WTC11 (cell line): ENCODE data around the gene COPS4.
"Not testable (repeated sequence)": the region's sequence is repeated elsewhere in the genome, so short reads cannot be mapped to it uniquely, and the experiment has no call there.

ENCODE experiments used
- ATF3 ChIP-seq: sonication (generic); formaldehyde crosslinking; conservative IDR thresholded peaks from 2 replicates; pipeline ENCODE4 v1.8.1; 2022; ENCODE audit warnings: mild to moderate bottlenecking, missing genetic modification reagents
- CREM ChIP-seq: sonication (generic); formaldehyde crosslinking; IDR thresholded peaks from 2 replicates; pipeline ENCODE4 v1.8.1; 2022; ENCODE audit warnings: mild to moderate bottlenecking, missing genetic modification reagents, moderate library complexity
- CTCF ChIP-seq: fragments of 200-600 bp; IDR thresholded peaks from 2 replicates; pipeline ENCODE4 v1.8.0; 2022; ENCODE audit warnings: antibody characterized with exemption
- E2F4 ChIP-seq: sonication (generic); formaldehyde crosslinking; IDR thresholded peaks from 2 replicates; pipeline ENCODE4 v1.8.1; 2022; ENCODE audit warnings: low read depth, mild to moderate bottlenecking, moderate library complexity, missing genetic modification reagents, borderline replicate concordance
- MLX ChIP-seq: sonication (generic); formaldehyde crosslinking; IDR thresholded peaks from 2 replicates; pipeline ENCODE4 v1.8.1; 2023; ENCODE audit warnings: mild to moderate bottlenecking, missing genetic modification reagents, moderate library complexity
- SP1 ChIP-seq: sonication (generic); formaldehyde crosslinking; conservative IDR thresholded peaks from 2 replicates; pipeline ENCODE4 v1.8.1; 2022; ENCODE audit warnings: missing genetic modification reagents
- ZNF263 ChIP-seq: sonication (generic); formaldehyde crosslinking; IDR thresholded peaks from 2 replicates; pipeline ENCODE4 v1.8.1; 2022; ENCODE audit warnings: low read depth, mild to moderate bottlenecking, moderate library complexity, missing genetic modification reagents
- TF ChIP-seq, protein P1 (sequence below): fragments of 250-450 bp; sonication (Bioruptor Pico); IDR thresholded peaks from 2 replicates; pipeline ENCODE4 v1.9.0; 2021; ENCODE audit warnings: mild to moderate bottlenecking

DNA sequence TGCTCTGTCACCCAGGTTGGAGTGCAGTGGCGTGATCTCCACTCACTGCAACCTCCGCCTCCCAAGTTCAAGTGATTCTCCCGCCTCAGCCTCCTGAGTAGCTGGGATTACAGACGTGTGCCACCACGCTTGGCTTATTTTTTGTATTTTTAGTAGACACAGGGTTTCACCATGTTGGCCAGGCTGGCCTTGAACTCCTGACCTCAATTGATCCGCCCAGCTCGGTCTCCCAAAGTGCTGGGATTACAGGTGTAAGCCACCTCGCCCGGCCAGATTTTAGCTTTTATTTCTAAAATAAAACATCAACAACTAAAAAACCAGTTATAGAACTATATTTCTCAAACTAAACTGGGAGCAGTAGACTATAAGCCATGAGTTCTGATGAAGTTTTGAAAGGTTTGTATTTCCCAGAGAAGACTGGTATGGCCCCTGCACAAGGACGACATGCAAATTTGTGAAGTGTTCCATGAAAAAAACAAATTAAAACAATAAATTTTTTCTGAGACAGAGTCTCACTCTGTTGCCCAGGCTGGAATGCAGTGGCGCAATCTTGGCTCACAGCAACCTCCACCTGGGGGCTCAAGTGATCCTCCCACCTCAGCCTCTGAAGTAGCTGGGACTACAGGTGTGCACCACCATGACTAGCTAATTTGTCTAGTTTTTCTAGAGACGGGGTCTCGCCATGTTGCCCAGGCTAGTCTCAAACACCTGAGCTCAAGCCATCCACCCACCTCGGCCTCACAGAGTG lies 31.8 kb upstream of the COPS4 start:
- TF ChIP-seq MLX (CRISPR knock-in tag); CTCF; CREM (CRISPR knock-in tag); ATF3; ZNF263 (CRISPR knock-in tag); E2F4 (CRISPR knock-in tag); SP1 (CRISPR knock-in tag): not testable (repeated sequence)
- TF ChIP-seq, protein P1, sequence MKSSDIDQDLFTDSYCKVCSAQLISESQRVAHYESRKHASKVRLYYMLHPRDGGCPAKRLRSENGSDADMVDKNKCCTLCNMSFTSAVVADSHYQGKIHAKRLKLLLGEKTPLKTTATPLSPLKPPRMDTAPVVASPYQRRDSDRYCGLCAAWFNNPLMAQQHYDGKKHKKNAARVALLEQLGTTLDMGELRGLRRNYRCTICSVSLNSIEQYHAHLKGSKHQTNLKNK (CRISPR knock-in tag) = not testable (repeated sequence)
